DOHH2 (cell line): ENCODE data around the gene FMO1.

Source experiments
- EZH2phosphoT487 ChIP-seq: fragments of 200-600 bp; sonication (generic); IDR thresholded peaks from 2 replicates; pipeline ENCODE4 v1.6.1; 2017; ENCODE audit warnings: borderline replicate concordance, mild to moderate bottlenecking, antibody characterized with exemption, low read length, moderate library complexity, mixed read lengths
- TF ChIP-seq, protein P1 (sequence below): fragments of 200-600 bp; sonication (generic); IDR thresholded peaks from one replicate; pipeline ENCODE4 v1.5.1; 2014; ENCODE audit warnings: antibody characterized with exemption, mild to moderate bottlenecking, low read depth, low read length; ENCODE audit not compliant: poor library complexity, severe bottlenecking

GRCh38 chr1:171220581-171221054 lies 27.7 kb upstream of the FMO1 start:
- TF ChIP-seq, protein P1, sequence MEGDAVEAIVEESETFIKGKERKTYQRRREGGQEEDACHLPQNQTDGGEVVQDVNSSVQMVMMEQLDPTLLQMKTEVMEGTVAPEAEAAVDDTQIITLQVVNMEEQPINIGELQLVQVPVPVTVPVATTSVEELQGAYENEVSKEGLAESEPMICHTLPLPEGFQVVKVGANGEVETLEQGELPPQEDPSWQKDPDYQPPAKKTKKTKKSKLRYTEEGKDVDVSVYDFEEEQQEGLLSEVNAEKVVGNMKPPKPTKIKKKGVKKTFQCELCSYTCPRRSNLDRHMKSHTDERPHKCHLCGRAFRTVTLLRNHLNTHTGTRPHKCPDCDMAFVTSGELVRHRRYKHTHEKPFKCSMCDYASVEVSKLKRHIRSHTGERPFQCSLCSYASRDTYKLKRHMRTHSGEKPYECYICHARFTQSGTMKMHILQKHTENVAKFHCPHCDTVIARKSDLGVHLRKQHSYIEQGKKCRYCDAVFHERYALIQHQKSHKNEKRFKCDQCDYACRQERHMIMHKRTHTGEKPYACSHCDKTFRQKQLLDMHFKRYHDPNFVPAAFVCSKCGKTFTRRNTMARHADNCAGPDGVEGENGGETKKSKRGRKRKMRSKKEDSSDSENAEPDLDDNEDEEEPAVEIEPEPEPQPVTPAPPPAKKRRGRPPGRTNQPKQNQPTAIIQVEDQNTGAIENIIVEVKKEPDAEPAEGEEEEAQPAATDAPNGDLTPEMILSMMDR: no peak
- TF ChIP-seq EZH2phosphoT487: no peak
